Mesenchymal stem cell (in vitro differentiated cells and primary cell): ENCODE data around the gene UBE2Q1.

Experiments
- DNase-seq: peaks from one replicate; pipeline ENCODE4 v3.0.0-alpha.2; 2013
- H2AFZ ChIP-seq: one replicate; pipeline ENCODE4 v1.6.1; 2013; ENCODE audit warnings: low read depth, mild to moderate bottlenecking, control low read depth, inconsistent platforms, low read length, moderate library complexity
- H2AK5ac ChIP-seq: 2 replicates; pipeline ENCODE4 v1.6.1; 2013; ENCODE audit warnings: low read length, moderate library complexity, mild to moderate bottlenecking, inconsistent platforms; ENCODE audit not compliant: severe bottlenecking
- H2BK120ac ChIP-seq: one replicate; pipeline ENCODE4 v1.6.1; 2013; ENCODE audit warnings: low read depth, mild to moderate bottlenecking, inconsistent platforms, low read length, moderate library complexity
- H2BK12ac ChIP-seq, 2 experiments: one replicate each; pipeline ENCODE4 v1.6.1; 2013; ENCODE audit warnings: inconsistent platforms in 2 of 2, low read length in 2 of 2, mild to moderate bottlenecking in 2 of 2, moderate library complexity in 2 of 2, control low read depth in 1 of 2
- H2BK15ac ChIP-seq: one replicate; pipeline ENCODE4 v1.6.1; 2013; ENCODE audit warnings: mild to moderate bottlenecking, low read depth, inconsistent platforms; ENCODE audit not compliant: poor library complexity, severe bottlenecking
- H2BK5ac ChIP-seq: 2 replicates; pipeline ENCODE4 v1.6.1; 2013; ENCODE audit warnings: low read depth, mild to moderate bottlenecking, low read length, control low read depth, inconsistent platforms; ENCODE audit not compliant: poor library complexity, severe bottlenecking
- H3K14ac ChIP-seq, 2 experiments: one replicate each; pipeline ENCODE4 v1.6.1; 2013; ENCODE audit warnings: inconsistent platforms in 2 of 2, low read length in 2 of 2, control low read depth in 1 of 2, mild to moderate bottlenecking in 1 of 2, moderate library complexity in 1 of 2
- H3K18ac ChIP-seq, 2 experiments: one replicate each; pipeline ENCODE4 v1.6.1; 2013; ENCODE audit warnings: inconsistent platforms in 2 of 2, low read length in 2 of 2, control low read depth in 1 of 2, low read depth in 1 of 2, mild to moderate bottlenecking in 1 of 2
- H3K23ac ChIP-seq, 2 experiments: one replicate each; pipeline ENCODE4 v1.6.1; 2013; ENCODE audit warnings: inconsistent platforms in 2 of 2, low read length in 2 of 2, mild to moderate bottlenecking in 2 of 2, moderate library complexity in 2 of 2, control low read depth in 1 of 2
- H3K27ac ChIP-seq: 2 replicates; pipeline ENCODE4 v1.5.1; 2013; ENCODE audit warnings: mild to moderate bottlenecking, moderate library complexity, low read length, control low read depth, inconsistent platforms; ENCODE audit not compliant: poor library complexity, severe bottlenecking
- H3K27me3 ChIP-seq, 2 experiments: 2 replicates each; pipeline versions ENCODE4 v1.6.1 to v1.7.0; 2013; ENCODE audit warnings: low read length in 2 of 2, mild to moderate bottlenecking in 2 of 2, moderate library complexity in 2 of 2, control low read depth in 1 of 2, inconsistent platforms in 1 of 2; ENCODE audit not compliant: control insufficient read depth in 1 of 2, insufficient read depth in 1 of 2
- H3K36me3 ChIP-seq, 2 experiments: 2 replicates each; pipeline versions ENCODE4 v1.6.1 to v1.7.0; 2013; ENCODE audit warnings: low read length in 2 of 2, control low read depth in 1 of 2, inconsistent platforms in 1 of 2, low read depth in 1 of 2, mild to moderate bottlenecking in 1 of 2; ENCODE audit not compliant: insufficient read depth in 2 of 2, control insufficient read depth in 1 of 2
- H3K4ac ChIP-seq, 2 experiments: one replicate each; pipeline ENCODE4 v1.6.1; 2013; ENCODE audit warnings: inconsistent platforms in 2 of 2, low read length in 2 of 2, mild to moderate bottlenecking in 2 of 2, moderate library complexity in 2 of 2, control low read depth in 1 of 2, low read depth in 1 of 2
- H3K4me1 ChIP-seq: 2 replicates; pipeline ENCODE4 v1.6.1; 2013; ENCODE audit warnings: low read depth, low read length, control low read depth; ENCODE audit not compliant: control insufficient read depth, insufficient read depth
- H3K4me2 ChIP-seq: 2 replicates; pipeline ENCODE4 v1.6.1; 2013; ENCODE audit warnings: low read length, mild to moderate bottlenecking, inconsistent platforms; ENCODE audit not compliant: poor library complexity, severe bottlenecking
- H3K4me3 ChIP-seq, 2 experiments: 2 replicates each; pipeline versions ENCODE4 v1.5.1 to v1.7.0; 2013; ENCODE audit warnings: low read length in 2 of 2, mild to moderate bottlenecking in 2 of 2, control low read depth in 1 of 2, low read depth in 1 of 2; ENCODE audit not compliant: insufficient read depth in 1 of 2
- H3K79me1 ChIP-seq: replicated peaks from 2 replicates; pipeline ENCODE4 v1.6.1; 2013; ENCODE audit warnings: mild to moderate bottlenecking, control low read depth, low read length, inconsistent platforms; ENCODE audit not compliant: poor library complexity, severe bottlenecking
- H3K9ac ChIP-seq: 2 replicates; pipeline ENCODE4 v1.7.0; 2013; ENCODE audit warnings: mild to moderate bottlenecking, low read length, moderate library complexity
- H3K9me3 ChIP-seq: 2 replicates; pipeline ENCODE4 v1.7.0; 2013; ENCODE audit warnings: mild to moderate bottlenecking, low read length; ENCODE audit not compliant: control insufficient read depth
- H4K8ac ChIP-seq: one replicate; pipeline ENCODE4 v1.6.1; 2013; ENCODE audit warnings: inconsistent platforms, mild to moderate bottlenecking, low read length, moderate library complexity
- H4K91ac ChIP-seq: one replicate; pipeline ENCODE4 v1.6.1; 2013; ENCODE audit warnings: mild to moderate bottlenecking, low read length, inconsistent platforms
- WGBS: methylation state at CpG from one replicate; pipeline ENCODE4 v1.1.7; 2013; ENCODE audit warnings: mixed read lengths; 5-methylcytosine and 5-hydroxymethylcytosine counted together

UBE2Q1 gene

DNA sequence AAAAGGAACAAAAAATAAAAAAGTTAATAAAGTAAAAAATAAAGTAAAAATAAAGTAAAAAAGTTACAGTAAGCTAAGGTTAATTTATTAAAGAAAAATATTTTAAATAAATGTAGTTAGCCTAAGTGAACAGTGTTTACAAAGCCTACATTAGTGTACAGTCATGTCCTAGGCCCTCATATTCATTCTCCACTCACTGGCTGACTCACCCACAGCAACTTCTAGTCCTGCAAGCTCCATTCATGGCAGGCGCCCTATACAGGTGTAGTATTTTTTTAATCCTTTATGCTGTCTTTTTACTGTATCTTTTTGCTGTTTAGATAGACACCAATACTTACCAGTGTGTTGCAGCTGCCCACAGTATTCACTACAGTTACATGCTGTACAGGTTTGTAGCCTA is 37.2 kb upstream of the UBE2Q1 start:
- Histone ChIP-seq H3K27ac (no peak overlapping the region), H3K18ac (no peak overlapping the region), H2BK12ac (no peak overlapping the region), H4K91ac (no peak overlapping the region), H3K36me3 (peaks cover 55 to 93% of the 10 kb centered on the region in 2 experiments), H3K27me3 (no peaks in the 10 kb centered on the region), H2BK15ac (no peak overlapping the region), H2AK5ac (no peak overlapping the region), H3K9ac (peak overlapping the region; percentile 15), H2BK5ac (no peak overlapping the region), H3K4me2 (no peak overlapping the region), H3K4me1 (peaks cover 6% of the 10 kb centered on the region), H4K8ac (no peak overlapping the region), H3K79me1 (peaks cover 40% of the 10 kb centered on the region), H2AFZ (no peak overlapping the region), H3K4ac (no peak overlapping the region), H2BK120ac (no peak overlapping the region), H3K23ac (no peak overlapping the region), H3K9me3 (no peaks in the 10 kb centered on the region), H3K4me3 (no peak overlapping the region), H3K14ac (no peak overlapping the region)
- WGBS, result no CpG with 5 or more reads among the region's 1 CpG
- peak; percentile 45 for DNase-seq

DNA sequence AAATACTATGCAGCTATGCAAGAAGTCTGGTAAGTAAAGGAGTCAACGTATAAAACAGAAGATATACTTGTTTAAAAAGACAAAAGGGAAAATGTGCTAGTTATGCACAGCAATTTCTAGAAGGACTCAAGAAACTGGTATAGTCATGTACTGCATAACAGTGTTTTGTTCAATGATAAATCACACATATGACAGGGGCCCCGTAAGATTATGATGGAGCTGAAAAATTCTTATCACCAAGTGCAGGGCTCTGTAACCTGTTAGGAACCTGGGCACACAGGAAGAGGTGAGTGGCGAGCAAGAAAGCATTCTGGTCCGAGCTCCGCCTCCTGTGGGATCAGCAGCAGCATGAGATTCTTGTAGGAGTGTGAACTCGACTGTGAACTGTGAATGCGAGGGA is 36.3 kb upstream of the UBE2Q1 start:
- H4K8ac ChIP-seq, result no peak overlapping the region
- H3K9ac ChIP-seq, result no peak overlapping the region
- no peak overlapping the region for H3K23ac ChIP-seq
- H3K14ac ChIP-seq, result no peak overlapping the region
- H2BK120ac ChIP-seq, result no peak overlapping the region
- 97% methylated on average over 3 of the region's 7 CpGs for WGBS
- H3K4me3 ChIP-seq, result no peak overlapping the region
- H3K79me1 ChIP-seq, result peaks cover 43% of the 10 kb centered on the region
- H2BK12ac ChIP-seq, result no peak overlapping the region
- H2AK5ac ChIP-seq, result no peak overlapping the region
- no peaks in the 10 kb centered on the region for H3K27me3 ChIP-seq
- no peaks in the 10 kb centered on the region for H3K9me3 ChIP-seq
- no peak overlapping the region for H2AFZ ChIP-seq
- no peak overlapping the region for H3K18ac ChIP-seq
- H2BK15ac ChIP-seq, result no peak overlapping the region
- peaks cover 57 to 98% of the 10 kb centered on the region in 2 experiments for H3K36me3 ChIP-seq
- H3K4ac ChIP-seq, result no peak overlapping the region
- no peak overlapping the region for H3K4me2 ChIP-seq
- peaks cover 3% of the 10 kb centered on the region for H3K4me1 ChIP-seq
- no peak for DNase-seq
- no peak overlapping the region for H2BK5ac ChIP-seq
- no peak overlapping the region for H4K91ac ChIP-seq
- H3K27ac ChIP-seq, result no peak overlapping the region

DNA sequence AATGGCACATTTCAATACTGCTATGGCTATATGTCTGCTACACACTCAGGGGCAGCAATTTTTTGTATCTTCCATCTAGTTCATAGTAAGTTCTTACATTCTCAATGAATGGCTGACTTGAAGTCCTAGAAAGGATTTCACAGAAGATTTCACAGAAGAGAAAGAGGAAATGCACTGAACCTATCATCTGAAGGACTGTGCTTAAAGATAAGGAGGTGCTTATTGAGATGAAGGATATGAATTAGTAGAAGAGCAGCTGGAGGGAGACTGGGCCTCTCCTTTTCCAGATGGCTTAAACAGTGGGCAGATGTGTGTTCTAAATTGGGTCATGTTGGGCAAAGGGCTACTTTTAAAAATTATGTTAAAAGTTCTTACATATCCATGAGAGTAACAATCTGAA is 34.9 kb upstream of the UBE2Q1 start:
- Histone ChIP-seq H2BK120ac (no peak overlapping the region), H3K27ac (no peak overlapping the region), H3K9me3 (no peaks in the 10 kb centered on the region), H3K79me1 (peaks cover 49% of the 10 kb centered on the region), H3K9ac (no peak overlapping the region), H4K8ac (no peak overlapping the region), H3K4me1 (no peaks in the 10 kb centered on the region), H2BK15ac (no peak overlapping the region), H2BK12ac (no peak overlapping the region), H4K91ac (no peak overlapping the region), H3K4me2 (no peak overlapping the region), H3K4ac (no peak overlapping the region), H2BK5ac (no peak overlapping the region), H2AK5ac (no peak overlapping the region), H3K4me3 (no peak overlapping the region), H3K18ac (no peak overlapping the region), H3K36me3 (peaks cover 66 to 100% of the 10 kb centered on the region in 2 experiments), H3K27me3 (no peaks in the 10 kb centered on the region), H2AFZ (no peak overlapping the region), H3K14ac (no peak overlapping the region), H3K23ac (no peak overlapping the region)
- DNase-seq, result no peak

DNA sequence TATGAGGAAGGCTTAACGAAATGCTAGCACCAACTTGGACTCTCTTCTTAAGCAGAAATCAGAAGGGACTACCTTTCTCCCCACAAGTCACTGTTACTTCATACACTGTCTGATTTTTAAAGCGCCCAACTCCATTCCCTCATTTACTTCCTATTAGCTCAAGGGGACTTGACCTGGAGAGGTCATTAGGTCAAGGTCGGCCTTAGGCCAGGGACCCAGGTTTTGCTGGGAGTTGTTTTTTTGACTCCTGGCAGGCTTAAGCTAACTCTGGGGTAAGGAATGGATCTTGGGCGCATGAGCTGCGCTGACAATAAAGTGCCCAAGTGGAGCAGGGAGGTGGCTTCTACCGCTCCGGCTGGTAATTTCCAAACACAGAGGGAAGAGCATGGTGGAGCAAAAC is 32.7 kb upstream of the UBE2Q1 start:
- Histone ChIP-seq H4K91ac (no peak overlapping the region), H3K4me1 (no peaks in the 10 kb centered on the region), H2BK15ac (no peak overlapping the region), H2AFZ (no peak overlapping the region), H2BK120ac (no peak overlapping the region), H2AK5ac (no peak overlapping the region), H3K18ac (no peak overlapping the region), H3K4ac (no peak overlapping the region), H3K9ac (no peak overlapping the region), H3K27ac (no peak overlapping the region), H4K8ac (no peak overlapping the region), H2BK5ac (no peak overlapping the region), H3K23ac (no peak overlapping the region), H3K36me3 (peaks cover 63 to 100% of the 10 kb centered on the region in 2 experiments), H2BK12ac (no peak overlapping the region), H3K14ac (no peak overlapping the region), H3K4me3 (no peak overlapping the region), H3K79me1 (peaks cover 49% of the 10 kb centered on the region), H3K9me3 (no peaks in the 10 kb centered on the region), H3K27me3 (no peaks in the 10 kb centered on the region), H3K4me2 (no peak overlapping the region)
- no peak for DNase-seq
- 97% methylated on average over 7 of the region's 7 CpGs for WGBS
